ENCODE results near the gene GPC3.
A peak's percentile ranks its signal among the peaks of the same experiment; 100 is the strongest.

GPC3 gene

GRCh38 chrX:133846311-133846710 is 139.1 kb downstream of the GPC3 start:
- TF ChIP-seq POLR2A (IDR thresholded peaks at IDR 0.05; ENCODE audit: low read depth, low read length), result no peak
- TF ChIP-seq POLR2AphosphoS5 (IDR thresholded peaks at IDR 0.05; ENCODE audit: low read depth, low read length), result no peak
- TF ChIP-seq TAF1 (IDR thresholded peaks at IDR 0.05; ENCODE audit: borderline replicate concordance, low read depth, low read length), result no peak
- DNase-seq (ENCODE audit: insufficient read length) (no peak), FAIRE-seq (no peak)

GRCh38 chrX:133840415-133840814 is 145.0 kb downstream of the GPC3 start:
- FAIRE-seq (no peak), DNase-seq (ENCODE audit: insufficient read length) (no peak)
- TF ChIP-seq POLR2A (IDR thresholded peaks at IDR 0.05; ENCODE audit: low read depth, low read length) (no peak), POLR2AphosphoS5 (IDR thresholded peaks at IDR 0.05; ENCODE audit: low read depth, low read length) (no peak), TAF1 (IDR thresholded peaks at IDR 0.05; ENCODE audit: borderline replicate concordance, low read depth, low read length) (no peak)

GRCh38 chrX:133838761-133839676 is 146.4 kb downstream of the GPC3 start:
- no peak for DNase-seq (ENCODE audit: insufficient read length)
- TF ChIP-seq TAF1 (IDR thresholded peaks at IDR 0.05; ENCODE audit: borderline replicate concordance, low read depth, low read length), result no peak
- no peak for TF ChIP-seq POLR2A (IDR thresholded peaks at IDR 0.05; ENCODE audit: low read depth, low read length)
- no peak for TF ChIP-seq POLR2AphosphoS5 (IDR thresholded peaks at IDR 0.05; ENCODE audit: low read depth, low read length)
- peak; percentile 14 for FAIRE-seq

- TF ChIP-seq TAF1 (IDR thresholded peaks at IDR 0.05; ENCODE audit: borderline replicate concordance, low read depth, low read length) (no peak), POLR2A (IDR thresholded peaks at IDR 0.05; ENCODE audit: low read depth, low read length) (no peak), POLR2AphosphoS5 (IDR thresholded peaks at IDR 0.05; ENCODE audit: low read depth, low read length) (no peak)
- DNase-seq (ENCODE audit: insufficient read length) (no peak), FAIRE-seq (no peak)
Measured at GRCh38 chrX:133837091-133837490, 148.3 kb downstream of the GPC3 start.

GRCh38 chrX:133836561-133836960 is 148.8 kb downstream of the GPC3 start:
- TF ChIP-seq POLR2A (IDR thresholded peaks at IDR 0.05; ENCODE audit: low read depth, low read length) (no peak), TAF1 (IDR thresholded peaks at IDR 0.05; ENCODE audit: borderline replicate concordance, low read depth, low read length) (no peak), POLR2AphosphoS5 (IDR thresholded peaks at IDR 0.05; ENCODE audit: low read depth, low read length) (no peak)
- FAIRE-seq (no peak), DNase-seq (ENCODE audit: insufficient read length) (no peak)

GRCh38 chrX:133834771-133835170 is 150.6 kb downstream of the GPC3 start:
- TF ChIP-seq POLR2AphosphoS5 (IDR thresholded peaks at IDR 0.05; ENCODE audit: low read depth, low read length), result no peak
- TF ChIP-seq POLR2A (IDR thresholded peaks at IDR 0.05; ENCODE audit: low read depth, low read length), result no peak
- no peak for TF ChIP-seq TAF1 (IDR thresholded peaks at IDR 0.05; ENCODE audit: borderline replicate concordance, low read depth, low read length)
- FAIRE-seq, result no peak
- no peak for DNase-seq (ENCODE audit: insufficient read length)

- FAIRE-seq (no peak), DNase-seq (ENCODE audit: insufficient read length) (no peak)
- TF ChIP-seq POLR2A (IDR thresholded peaks at IDR 0.05; ENCODE audit: low read depth, low read length) (no peak), POLR2AphosphoS5 (IDR thresholded peaks at IDR 0.05; ENCODE audit: low read depth, low read length) (no peak), TAF1 (IDR thresholded peaks at IDR 0.05; ENCODE audit: borderline replicate concordance, low read depth, low read length) (no peak)
Measured at GRCh38 chrX:133819546-133819945, 165.8 kb downstream of the GPC3 start.

- TF ChIP-seq TAF1 (IDR thresholded peaks at IDR 0.05; ENCODE audit: borderline replicate concordance, low read depth, low read length), result no peak
- TF ChIP-seq POLR2A (IDR thresholded peaks at IDR 0.05; ENCODE audit: low read depth, low read length), result no peak
- TF ChIP-seq POLR2AphosphoS5 (IDR thresholded peaks at IDR 0.05; ENCODE audit: low read depth, low read length), result no peak
- DNase-seq (ENCODE audit: insufficient read length), result no peak
- FAIRE-seq, result no peak
Measured at GRCh38 chrX:133818019-133818418, 167.4 kb downstream of the GPC3 start.

- DNase-seq (ENCODE audit: insufficient read length) (no peak), FAIRE-seq (no peak)
- TF ChIP-seq TAF1 (IDR thresholded peaks at IDR 0.05; ENCODE audit: borderline replicate concordance, low read depth, low read length), result no peak
- TF ChIP-seq POLR2A (IDR thresholded peaks at IDR 0.05; ENCODE audit: low read depth, low read length), result no peak
Measured at GRCh38 chrX:133815496-133815895, 169.9 kb downstream of the GPC3 start.

GRCh38 chrX:133813971-133814370 is 171.4 kb downstream of the GPC3 start:
- DNase-seq (ENCODE audit: insufficient read length), result no peak
- no peak for FAIRE-seq
- TF ChIP-seq POLR2AphosphoS5 (IDR thresholded peaks at IDR 0.05; ENCODE audit: low read depth, low read length) (no peak), POLR2A (IDR thresholded peaks at IDR 0.05; ENCODE audit: low read depth, low read length) (no peak)

- DNase-seq (ENCODE audit: insufficient read length), result no peak
- TF ChIP-seq TAF1 (IDR thresholded peaks at IDR 0.05; ENCODE audit: borderline replicate concordance, low read depth, low read length), result no peak
- no peak for TF ChIP-seq POLR2AphosphoS5 (IDR thresholded peaks at IDR 0.05; ENCODE audit: low read depth, low read length)
- TF ChIP-seq POLR2A (IDR thresholded peaks at IDR 0.05; ENCODE audit: low read depth, low read length), result no peak
- no peak for FAIRE-seq
Measured at GRCh38 chrX:133812402-133812801, 173.0 kb downstream of the GPC3 start.

- FAIRE-seq, result no peak
- no peak for TF ChIP-seq TAF1 (IDR thresholded peaks at IDR 0.05; ENCODE audit: borderline replicate concordance, low read depth, low read length)
- TF ChIP-seq POLR2AphosphoS5 (IDR thresholded peaks at IDR 0.05; ENCODE audit: low read depth, low read length), result no peak
- TF ChIP-seq POLR2A (IDR thresholded peaks at IDR 0.05; ENCODE audit: low read depth, low read length), result no peak
Measured at GRCh38 chrX:133810925-133811324, 174.5 kb downstream of the GPC3 start.

More at GRCh38 chrX:133810925-133811324, 174.5 kb downstream of the GPC3 start:
- no peak for DNase-seq (ENCODE audit: insufficient read length)
